Activated CD8-positive, alpha-beta T cell treated with anti-CD3 and anti-CD28 coated beads for 36 hours (primary cell): ENCODE measurements around the gene STPG1. TPM values are rescaled to one million over a fixed set of nuclear protein-coding genes. Genes with fewer than 3 reads are reported as not detected.

Experiments
- ATAC-seq: fragments of 200-7000 bp; cut with Tn5 transposase; one replicate; pipeline ENCODE4 v1.10.0; 2021; ENCODE audit warnings: mild to moderate bottlenecking, moderate library complexity
- CTCF ChIA-PET: fragments of 350-600 bp; sonication (Branson Sonifier 250); formaldehyde crosslinking; loops from one replicate; lab custom pipeline; 2021; ENCODE audit warnings: antibody characterized with exemption; lab: Charles Lee
- POLR2A ChIA-PET: fragments of 350-600 bp; sonication (Branson Sonifier 250); formaldehyde crosslinking; loops from one replicate; lab custom pipeline; 2021; ENCODE audit warnings: antibody characterized with exemption; lab: Charles Lee
- DNase-seq: peaks from one replicate; pipeline ENCODE4 v3.0.0-alpha.2; 2020
- H3K27ac Mint-ChIP-seq: one replicate; pipeline ENCODE4 v1.8.0; 2021; ENCODE audit warnings: mild to moderate bottlenecking, mixed read lengths
- H3K27me3 Mint-ChIP-seq: one replicate; pipeline ENCODE4 v1.8.0; 2021; ENCODE audit warnings: mixed read lengths
- H3K36me3 Mint-ChIP-seq: one replicate; pipeline ENCODE4 v1.8.0; 2021; ENCODE audit warnings: low read depth, mixed read lengths
- H3K4me1 Mint-ChIP-seq: one replicate; pipeline ENCODE4 v1.8.0; 2021; ENCODE audit warnings: low read depth, mixed read lengths
- H3K4me3 Mint-ChIP-seq: one replicate; pipeline ENCODE4 v1.8.0; 2021; ENCODE audit warnings: mild to moderate bottlenecking, moderate library complexity, mixed read lengths
- H3K9me3 Mint-ChIP-seq: one replicate; pipeline ENCODE4 v1.8.0; 2021; ENCODE audit warnings: mixed read lengths
- CTCF ChIP-seq: fragments of 200-600 bp; IDR thresholded peaks from one replicate; pipeline ENCODE4 v1.8.0; 2022; ENCODE audit warnings: antibody characterized with exemption, mild to moderate bottlenecking
- intact Hi-C: fragments of 100-400 bp; cut with micrococcal nuclease; formaldehyde crosslinking; loops from one replicate; pipeline ENCODE4 v1.10.0; 2022
- total RNA-seq, 2 experiments: library from RNA; stranded (reverse); gene quantifications; one replicate each; pipeline ENCODE4 v1.2.3, GENCODE V29; 2021

Gene STPG1
- total RNA-seq, 2 experiments from 2014 or later: 5.6 to 6.3 TPM

- intact Hi-C loops: loop anchor here (5.0 kb wide), 5 partner anchors 67 to 222 kb away; partner anchors contain the start of gene RCAN3
- no peaks in the 10 kb centered on the region for H3K9me3 Mint-ChIP-seq
- peaks cover 47% of the 10 kb centered on the region for H3K4me1 Mint-ChIP-seq
- no peak for ATAC-seq
- peak; percentile 14 for DNase-seq
- H3K4me3 Mint-ChIP-seq: peak overlapping the region; percentile 98
- CTCF ChIA-PET: interaction anchor here (0.6 to 9.6 kb wide), 41 partner anchors 8 to 231 kb away, joined by 3 to 103 read pairs (median 7); partner anchors contain the start of gene RCAN3
- H3K27ac Mint-ChIP-seq: peak overlapping the region; percentile 81
- no peaks in the 10 kb centered on the region for H3K27me3 Mint-ChIP-seq
- POLR2A ChIA-PET: interaction anchor here (0.8 to 3.6 kb wide), 15 partner anchors 8 to 227 kb away, joined by 3 to 17 read pairs (median 5); partner anchors contain the start of gene RCAN3
- no peak for TF ChIP-seq CTCF
- peaks cover 9% of the 10 kb centered on the region for H3K36me3 Mint-ChIP-seq
These were observed 1.3 kb upstream of the STPG1 start for GRCh38 chr1:24414775-24415333.

- CTCF ChIA-PET: interaction anchor here (1.0 to 9.6 kb wide), 8 partner anchors 8 to 341 kb away, joined by 3 to 103 read pairs (median 14); partner anchors contain the start of gene RCAN3
- POLR2A ChIA-PET: interaction anchor here (1.0 to 1.7 kb wide), 3 partner anchors 9 to 227 kb away, joined by 3 to 5 read pairs (median 4); no protein-coding TSS in a partner anchor
- ATAC-seq: no peak
- H3K36me3 Mint-ChIP-seq: peaks cover 2% of the 10 kb centered on the region
- no peak for DNase-seq
- H3K27ac Mint-ChIP-seq: no peak overlapping the region
- no peaks in the 10 kb centered on the region for H3K27me3 Mint-ChIP-seq
- no peaks in the 10 kb centered on the region for H3K9me3 Mint-ChIP-seq
- H3K4me3 Mint-ChIP-seq: peak overlapping the region; percentile 84
- intact Hi-C loops: loop anchor here (5.0 kb wide), 1 partner anchor 225 kb away; no protein-coding TSS in a partner anchor
- H3K4me1 Mint-ChIP-seq: peaks cover 28% of the 10 kb centered on the region
- no peak for TF ChIP-seq CTCF
These were observed 1.2 kb downstream of the STPG1 start for GRCh38 chr1:24412408-24412807.

GRCh38 chr1:24411963-24412362 lies 1.6 kb downstream of the STPG1 start:
- ChIA-PET POLR2A (no interaction called here), CTCF (interaction anchor here (1.0 to 9.6 kb wide), 5 partner anchors 18 to 341 kb away, joined by 3 to 103 read pairs (median 11); no protein-coding TSS in a partner anchor)
- peaks cover 24% of the 10 kb centered on the region for H3K4me1 Mint-ChIP-seq
- ATAC-seq: no peak
- DNase-seq: peak; percentile 24
- H3K36me3 Mint-ChIP-seq: peaks cover 2% of the 10 kb centered on the region
- H3K9me3 Mint-ChIP-seq: no peaks in the 10 kb centered on the region
- no peaks in the 10 kb centered on the region for H3K27me3 Mint-ChIP-seq
- no peak overlapping the region for H3K4me3 Mint-ChIP-seq
- TF ChIP-seq CTCF: no peak
- intact Hi-C loops: loop anchor here (5.0 kb wide), 1 partner anchor 225 kb away; no protein-coding TSS in a partner anchor
- no peak overlapping the region for H3K27ac Mint-ChIP-seq

- intact Hi-C loops: loop anchor here (5.0 kb wide), 1 partner anchor 227 kb away; no protein-coding TSS in a partner anchor
- Mint-ChIP-seq H3K27ac (no peak overlapping the region), H3K27me3 (no peaks in the 10 kb centered on the region), H3K4me3 (no peak overlapping the region), H3K4me1 (peaks cover 20% of the 10 kb centered on the region), H3K36me3 (peaks cover 2% of the 10 kb centered on the region), H3K9me3 (no peaks in the 10 kb centered on the region)
- DNase-seq (no peak), ATAC-seq (no peak)
- POLR2A ChIA-PET: no interaction called here
- CTCF ChIA-PET: interaction anchor here (1.1 to 9.6 kb wide), 4 partner anchors 17 to 212 kb away, joined by 4 to 103 read pairs (median 24); no protein-coding TSS in a partner anchor
- no peak for TF ChIP-seq CTCF
These were observed 2.8 kb downstream of the STPG1 start for GRCh38 chr1:24410750-24411149.

GRCh38 chr1:24409535-24409934 lies 4.0 kb downstream of the STPG1 start:
- POLR2A ChIA-PET: interaction anchor here (0.5 to 1.1 kb wide), 2 partner anchors 77 to 132 kb away, joined by 3 read pairs; no protein-coding TSS in a partner anchor
- Mint-ChIP-seq H3K4me3 (no peak overlapping the region), H3K36me3 (peaks cover 2% of the 10 kb centered on the region), H3K27ac (no peak overlapping the region), H3K9me3 (no peaks in the 10 kb centered on the region), H3K4me1 (peaks cover 13% of the 10 kb centered on the region), H3K27me3 (no peaks in the 10 kb centered on the region)
- no peak for ATAC-seq
- no peak for TF ChIP-seq CTCF
- CTCF ChIA-PET: interaction anchor here (0.6 to 3.1 kb wide), 7 partner anchors 10 to 260 kb away, joined by 3 to 33 read pairs (median 5); no protein-coding TSS in a partner anchor
- intact Hi-C loops: no loop called here
- DNase-seq: no peak
